ENCODE measurements around the gene GALNT17.

Gene GALNT17

DNA sequence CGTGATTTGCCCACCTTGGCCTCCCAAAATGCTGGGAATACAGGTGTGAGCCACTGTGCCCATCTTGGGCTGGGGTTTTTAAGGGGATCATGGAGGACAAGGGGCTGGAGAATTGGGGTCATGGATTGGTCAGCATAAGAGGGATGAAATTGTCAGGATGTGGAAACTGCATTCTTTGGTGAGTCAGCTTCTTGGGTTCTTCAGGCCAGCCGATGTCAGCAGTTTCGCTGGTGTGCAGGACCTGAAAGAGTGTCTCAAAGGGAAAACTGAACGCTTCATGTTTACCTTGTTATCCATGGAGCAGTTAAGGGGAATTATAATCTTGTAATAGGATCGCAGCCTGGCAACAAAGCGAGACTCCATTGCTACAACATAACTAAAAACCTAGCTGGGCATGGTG lies 13.0 kb downstream of the GALNT17 start (continued):
- TF ChIP-seq, protein P1, sequence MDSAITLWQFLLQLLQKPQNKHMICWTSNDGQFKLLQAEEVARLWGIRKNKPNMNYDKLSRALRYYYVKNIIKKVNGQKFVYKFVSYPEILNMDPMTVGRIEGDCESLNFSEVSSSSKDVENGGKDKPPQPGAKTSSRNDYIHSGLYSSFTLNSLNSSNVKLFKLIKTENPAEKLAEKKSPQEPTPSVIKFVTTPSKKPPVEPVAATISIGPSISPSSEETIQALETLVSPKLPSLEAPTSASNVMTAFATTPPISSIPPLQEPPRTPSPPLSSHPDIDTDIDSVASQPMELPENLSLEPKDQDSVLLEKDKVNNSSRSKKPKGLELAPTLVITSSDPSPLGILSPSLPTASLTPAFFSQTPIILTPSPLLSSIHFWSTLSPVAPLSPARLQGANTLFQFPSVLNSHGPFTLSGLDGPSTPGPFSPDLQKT (IDR thresholded peaks at IDR 0.05; ENCODE audit: borderline replicate concordance, low read depth, low read length) = no peak
- TF ChIP-seq ZNF423 (tag by site-specific recombination; IDR thresholded peaks at IDR 0.05) (no peak), ZNF776 (tag by site-specific recombination; IDR thresholded peaks at IDR 0.05; ENCODE audit: borderline replicate concordance) (no peak), ZNF292 (tag by site-specific recombination; IDR thresholded peaks at IDR 0.05; ENCODE audit: borderline replicate concordance, low read depth) (no peak)
- TF ChIP-seq, protein P2, sequence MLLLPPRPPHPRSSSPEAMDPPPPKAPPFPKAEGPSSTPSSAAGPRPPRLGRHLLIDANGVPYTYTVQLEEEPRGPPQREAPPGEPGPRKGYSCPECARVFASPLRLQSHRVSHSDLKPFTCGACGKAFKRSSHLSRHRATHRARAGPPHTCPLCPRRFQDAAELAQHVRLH (tag by site-specific recombination; IDR thresholded peaks at IDR 0.05) = no peak
- TF ChIP-seq, protein P3, sequence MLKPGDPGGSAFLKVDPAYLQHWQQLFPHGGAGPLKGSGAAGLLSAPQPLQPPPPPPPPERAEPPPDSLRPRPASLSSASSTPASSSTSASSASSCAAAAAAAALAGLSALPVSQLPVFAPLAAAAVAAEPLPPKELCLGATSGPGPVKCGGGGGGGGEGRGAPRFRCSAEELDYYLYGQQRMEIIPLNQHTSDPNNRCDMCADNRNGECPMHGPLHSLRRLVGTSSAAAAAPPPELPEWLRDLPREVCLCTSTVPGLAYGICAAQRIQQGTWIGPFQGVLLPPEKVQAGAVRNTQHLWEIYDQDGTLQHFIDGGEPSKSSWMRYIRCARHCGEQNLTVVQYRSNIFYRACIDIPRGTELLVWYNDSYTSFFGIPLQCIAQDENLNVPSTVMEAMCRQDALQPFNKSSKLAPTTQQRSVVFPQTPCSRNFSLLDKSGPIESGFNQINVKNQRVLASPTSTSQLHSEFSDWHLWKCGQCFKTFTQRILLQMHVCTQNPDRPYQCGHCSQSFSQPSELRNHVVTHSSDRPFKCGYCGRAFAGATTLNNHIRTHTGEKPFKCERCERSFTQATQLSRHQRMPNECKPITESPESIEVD (tag by site-specific recombination; IDR thresholded peaks at IDR 0.05) = no peak

DNA sequence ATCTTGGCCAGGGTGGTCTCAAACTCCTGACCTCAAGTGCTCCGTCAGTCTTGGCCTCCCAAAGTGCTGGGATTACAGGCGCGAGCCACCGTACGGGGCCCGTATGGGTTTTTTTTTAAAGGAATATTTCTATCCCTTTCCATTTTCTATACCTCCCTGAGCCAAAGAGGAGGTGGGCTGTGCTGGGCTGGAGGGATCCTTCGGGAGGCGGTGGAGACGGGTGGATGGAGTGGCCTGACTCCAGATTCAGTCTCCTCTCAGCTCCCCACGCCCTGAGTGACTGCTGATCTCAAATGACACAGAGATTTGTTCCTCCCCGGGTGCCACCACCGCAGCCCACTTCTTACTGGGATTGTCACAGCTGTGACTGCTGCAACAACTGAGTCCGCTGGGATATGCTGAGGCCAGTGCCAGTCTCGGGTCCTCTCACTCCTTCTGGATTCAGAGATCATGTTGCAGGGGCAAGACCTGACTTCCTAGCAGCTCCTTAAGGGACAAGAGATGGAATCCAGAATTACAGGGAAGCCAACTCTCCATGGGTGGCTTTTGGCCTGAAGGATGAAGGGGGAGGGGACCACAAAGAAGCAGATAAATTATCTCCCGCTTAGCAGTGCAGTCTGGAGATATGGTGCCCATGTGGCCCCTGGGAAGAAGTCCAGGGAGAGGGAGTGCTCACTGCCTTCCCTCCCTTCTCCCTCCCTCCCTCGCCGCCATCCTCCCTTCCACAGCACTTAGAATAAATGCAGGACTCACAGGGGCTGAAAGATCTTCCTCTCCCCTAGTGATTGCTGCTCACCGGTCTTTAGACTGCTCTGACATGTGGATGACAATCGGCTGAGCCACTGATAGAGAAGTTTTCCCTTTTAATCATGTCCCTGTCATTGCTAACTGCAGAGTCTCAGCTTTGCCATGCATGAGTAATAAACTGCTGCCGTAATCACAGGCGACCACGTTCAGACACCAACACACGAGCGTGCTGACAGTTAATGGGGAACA lies 14.3 kb downstream of the GALNT17 start:
- ChIA-PET POLR2A (no interaction called here), CTCF (no interaction called here)
- Histone ChIP-seq H3K4me3 (ENCODE audit: low read depth, low read length) (no peak overlapping the region), H3K36me3 (ENCODE audit: control insufficient read depth in 2 of 2, insufficient read depth in 1 of 2, low read length in 2 of 2) (no peaks in the 10 kb centered on the region), H3K9me3 (ENCODE audit: control insufficient read depth, insufficient read depth, low read depth, low read length) (no peaks in the 10 kb centered on the region), H3K27ac (ENCODE audit: extremely low read depth, low read depth, low read length) (no peak overlapping the region), H3K4me1 (ENCODE audit: control insufficient read depth, insufficient read depth, low read length) (no peaks in the 10 kb centered on the region)
- TF ChIP-seq ZNF561 (tag by site-specific recombination; IDR thresholded peaks at IDR 0.05; ENCODE audit: borderline replicate concordance) (no peak), ZNF600 (tag by site-specific recombination; IDR thresholded peaks at IDR 0.05) (no peak), ZNF610 (tag by site-specific recombination; IDR thresholded peaks at IDR 0.05; ENCODE audit: borderline replicate concordance) (no peak), WT1 (tag by site-specific recombination; IDR thresholded peaks at IDR 0.05) (no peak), ZNF670 (tag by site-specific recombination; IDR thresholded peaks at IDR 0.05; ENCODE audit: low read depth) (no peak), ZNF16 (tag by site-specific recombination; IDR thresholded peaks at IDR 0.05; ENCODE audit: low read depth) (no peak), MYNN (tag by site-specific recombination; IDR thresholded peaks at IDR 0.05; ENCODE audit: borderline replicate concordance) (no peak), ZBTB8A (tag by site-specific recombination; IDR thresholded peaks at IDR 0.05) (no peak), ZNF324 (tag by site-specific recombination; IDR thresholded peaks at IDR 0.05) (no peak), ZNF354C (tag by site-specific recombination; IDR thresholded peaks at IDR 0.05; ENCODE audit: borderline replicate concordance, low read depth) (no peak), ZBTB17 (tag by site-specific recombination; IDR thresholded peaks at IDR 0.05) (no peak), ZNF140 (tag by site-specific recombination; IDR thresholded peaks at IDR 0.05) (no peak), ZNF174 (tag by site-specific recombination; IDR thresholded peaks at IDR 0.05) (no peak), OVOL3 (tag by site-specific recombination; IDR thresholded peaks at IDR 0.05) (no peak)
- TF ChIP-seq, protein P4, sequence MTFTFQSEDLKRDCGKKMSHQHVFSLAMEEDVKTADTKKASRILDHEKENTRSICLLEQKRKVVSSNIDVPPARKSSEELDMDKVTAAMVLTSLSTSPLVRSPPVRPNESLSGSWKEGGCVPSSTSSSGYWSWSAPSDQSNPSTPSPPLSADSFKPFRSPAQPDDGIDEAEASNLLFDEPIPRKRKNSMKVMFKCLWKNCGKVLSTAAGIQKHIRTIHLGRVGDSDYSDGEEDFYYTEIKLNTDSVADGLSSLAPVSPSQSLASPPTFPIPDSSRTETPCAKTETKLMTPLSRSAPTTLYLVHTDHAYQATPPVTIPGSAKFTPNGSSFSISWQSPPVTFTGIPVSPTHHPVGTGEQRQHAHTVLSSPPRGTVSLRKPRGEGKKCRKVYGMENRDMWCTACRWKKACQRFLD (tag by site-specific recombination; IDR thresholded peaks at IDR 0.05) = no peak
- TF ChIP-seq, protein P5, sequence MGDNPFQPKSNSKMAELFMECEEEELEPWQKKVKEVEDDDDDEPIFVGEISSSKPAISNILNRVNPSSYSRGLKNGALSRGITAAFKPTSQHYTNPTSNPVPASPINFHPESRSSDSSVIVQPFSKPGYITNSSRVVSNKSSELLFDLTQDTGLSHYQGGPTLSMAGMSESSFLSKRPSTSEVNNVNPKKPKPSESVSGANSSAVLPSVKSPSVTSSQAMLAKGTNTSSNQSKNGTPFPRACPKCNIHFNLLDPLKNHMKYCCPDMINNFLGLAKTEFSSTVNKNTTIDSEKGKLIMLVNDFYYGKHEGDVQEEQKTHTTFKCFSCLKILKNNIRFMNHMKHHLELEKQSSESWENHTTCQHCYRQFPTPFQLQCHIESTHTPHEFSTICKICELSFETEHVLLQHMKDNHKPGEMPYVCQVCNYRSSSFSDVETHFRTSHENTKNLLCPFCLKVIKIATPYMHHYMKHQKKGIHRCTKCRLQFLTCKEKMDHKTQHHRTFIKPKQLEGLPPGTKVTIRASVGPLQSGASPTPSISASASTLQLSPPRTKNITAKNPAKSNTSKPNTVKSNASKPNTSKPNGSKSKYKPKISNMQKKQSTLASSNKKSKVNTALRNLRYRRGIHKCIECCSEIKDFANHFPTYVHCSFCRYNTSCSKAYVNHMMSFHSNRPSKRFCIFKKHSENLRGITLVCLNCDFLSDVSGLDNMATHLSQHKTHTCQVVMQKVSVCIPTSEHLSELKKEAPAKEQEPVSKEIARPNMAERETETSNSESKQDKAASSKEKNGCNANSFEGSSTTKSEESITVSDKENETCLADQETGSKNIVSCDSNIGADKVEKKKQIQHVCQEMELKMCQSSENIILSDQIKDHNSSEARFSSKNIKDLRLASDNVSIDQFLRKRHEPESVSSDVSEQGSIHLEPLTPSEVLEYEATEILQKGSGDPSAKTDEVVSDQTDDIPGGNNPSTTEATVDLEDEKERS (tag by site-specific recombination; IDR thresholded peaks at IDR 0.05) = no peak

Measured in HEK293 (cell line).